ENCODE data around the gene CNTN5. TPM values are rescaled to one million over a fixed set of nuclear protein-coding genes. Genes with fewer than 3 reads are reported as not detected.

The CNTN5 gene
- total RNA-seq, 4 donors from 2014 or later, result 0.16 TPM; not detected in 3

GRCh38 chr11:99708928-99709672 lies 688.4 kb downstream of the CNTN5 start:
- intact Hi-C loops (cut with DNase I; ENCODE audit: low total_unique reads), result no loop called here
- no peak for TF ChIP-seq CTCF (IDR thresholded peaks at IDR 0.05 in 4 of 5, conservative IDR thresholded peaks at IDR 0.05 in 1 of 5)
- no peak for TF ChIP-seq POLR2A (IDR thresholded peaks at IDR 0.05)
- DNase-seq (no peak), ATAC-seq (no peak)
- no peaks in the 10 kb centered on the region for H3K9me3 ChIP-seq
- no peaks in the 10 kb centered on the region for H3K4me1 ChIP-seq
- no peak overlapping the region for H3K27ac ChIP-seq
- no peaks in the 10 kb centered on the region for H3K36me3 ChIP-seq
- in situ Hi-C loops (cut with MboI; ENCODE audit: low sequenced_read_pairs in 4 of 4), result no loop called here
- H3K4me3 ChIP-seq, result no peak overlapping the region
- no peaks in the 10 kb centered on the region for H3K27me3 ChIP-seq

GRCh38 chr11:99716302-99716701 lies 695.6 kb downstream of the CNTN5 start:
- TF ChIP-seq POLR2A (IDR thresholded peaks at IDR 0.05), result no peak
- TF ChIP-seq CTCF (IDR thresholded peaks at IDR 0.05 in 4 of 5, conservative IDR thresholded peaks at IDR 0.05 in 1 of 5), result no peak
- H3K9me3 ChIP-seq, result no peaks in the 10 kb centered on the region
- no peak for ATAC-seq
- H3K4me1 ChIP-seq, result no peaks in the 10 kb centered on the region
- no peaks in the 10 kb centered on the region for H3K36me3 ChIP-seq
- intact Hi-C loops (cut with DNase I; ENCODE audit: low total_unique reads) (no loop called here), in situ Hi-C loops (cut with MboI; ENCODE audit: low sequenced_read_pairs in 4 of 4) (no loop called here)
- H3K27ac ChIP-seq, result no peak overlapping the region
- H3K4me3 ChIP-seq, result no peak overlapping the region
- DNase-seq, result no peak
- no peaks in the 10 kb centered on the region for H3K27me3 ChIP-seq

- ATAC-seq (no peak), DNase-seq (no peak)
- TF ChIP-seq POLR2A (IDR thresholded peaks at IDR 0.05) (no peak), CTCF (IDR thresholded peaks at IDR 0.05 in 4 of 5, conservative IDR thresholded peaks at IDR 0.05 in 1 of 5) (no peak)
- no peaks in the 10 kb centered on the region for H3K27me3 ChIP-seq
- no peak overlapping the region for H3K4me3 ChIP-seq
- H3K9me3 ChIP-seq, result no peaks in the 10 kb centered on the region
- no peaks in the 10 kb centered on the region for H3K4me1 ChIP-seq
- in situ Hi-C loops (cut with MboI; ENCODE audit: low sequenced_read_pairs in 4 of 4), result no loop called here
- H3K27ac ChIP-seq, result no peak overlapping the region
- intact Hi-C loops (cut with DNase I; ENCODE audit: low total_unique reads), result no loop called here
- no peaks in the 10 kb centered on the region for H3K36me3 ChIP-seq
These were observed 697.5 kb downstream of the CNTN5 start for GRCh38 chr11:99718291-99718690.

GRCh38 chr11:99739464-99740089 lies 718.8 kb downstream of the CNTN5 start:
- intact Hi-C loops (cut with DNase I; ENCODE audit: low total_unique reads), result no loop called here
- ATAC-seq (no peak), DNase-seq (no peak)
- Histone ChIP-seq H3K4me1 (no peaks in the 10 kb centered on the region), H3K9me3 (no peaks in the 10 kb centered on the region), H3K4me3 (no peak overlapping the region), H3K27ac (no peak overlapping the region), H3K36me3 (no peaks in the 10 kb centered on the region), H3K27me3 (no peaks in the 10 kb centered on the region)
- TF ChIP-seq CTCF (IDR thresholded peaks at IDR 0.05 in 4 of 5, conservative IDR thresholded peaks at IDR 0.05 in 1 of 5), result peak in 4 of 5 experiments; percentile 8 to 44 (median 22)
- no peak for TF ChIP-seq POLR2A (IDR thresholded peaks at IDR 0.05)
- in situ Hi-C loops (cut with MboI; ENCODE audit: low sequenced_read_pairs in 4 of 4), result no loop called here

Data from gastrocnemius medialis (tissue), 4 donors.